Measurements from ENCODE around the gene IFNL1. TPM values are rescaled to one million over a fixed set of nuclear protein-coding genes. Genes with fewer than 3 reads are reported as not detected.

The IFNL1 gene
- total RNA-seq, 1 donor from 2014 or later, result not detected

- H3K27me3 Mint-ChIP-seq, result peaks cover 42% of the 10 kb centered on the region
Measured at GRCh38 chr19:39282021-39282420, 14.2 kb upstream of the IFNL1 start.

GRCh38 chr19:39284032-39284431, 12.2 kb upstream of the IFNL1 start:
- no peak for TF ChIP-seq CTCF (IDR thresholded peaks at IDR 0.05; ENCODE audit: unreplicated experiment)
- H3K27me3 Mint-ChIP-seq, result peaks cover 47% of the 10 kb centered on the region

More at GRCh38 chr19:39282021-39282420, 14.2 kb upstream of the IFNL1 start:
- TF ChIP-seq CTCF (IDR thresholded peaks at IDR 0.05; ENCODE audit: unreplicated experiment), result no peak
- no peaks in the 10 kb centered on the region for H3K36me3 Mint-ChIP-seq (ENCODE audit: insufficient read depth)
- DNase-seq (ENCODE audit: low spot score, unreplicated experiment), result no peak
- H3K9me3 Mint-ChIP-seq (ENCODE audit: low read depth), result peaks cover 15% of the 10 kb centered on the region
- H3K4me3 Mint-ChIP-seq (ENCODE audit: low read depth), result no peak overlapping the region
- no peak overlapping the region for H3K27ac Mint-ChIP-seq
- no peaks in the 10 kb centered on the region for H3K4me1 Mint-ChIP-seq (ENCODE audit: low read depth)

GRCh38 chr19:39293394-39293793, 2.8 kb upstream of the IFNL1 start:
- no peak for TF ChIP-seq CTCF (IDR thresholded peaks at IDR 0.05; ENCODE audit: unreplicated experiment)
- Mint-ChIP-seq H3K9me3 (ENCODE audit: low read depth) (no peaks in the 10 kb centered on the region), H3K36me3 (ENCODE audit: insufficient read depth) (no peaks in the 10 kb centered on the region), H3K4me3 (ENCODE audit: low read depth) (no peak overlapping the region), H3K4me1 (ENCODE audit: low read depth) (peaks cover 2% of the 10 kb centered on the region), H3K27ac (no peak overlapping the region), H3K27me3 (peaks cover 52% of the 10 kb centered on the region)
- DNase-seq (ENCODE audit: low spot score, unreplicated experiment), result no peak

More at GRCh38 chr19:39284032-39284431, 12.2 kb upstream of the IFNL1 start:
- Mint-ChIP-seq H3K27ac (no peak overlapping the region), H3K4me1 (ENCODE audit: low read depth) (no peaks in the 10 kb centered on the region), H3K9me3 (ENCODE audit: low read depth) (peaks cover 15% of the 10 kb centered on the region), H3K36me3 (ENCODE audit: insufficient read depth) (no peaks in the 10 kb centered on the region), H3K4me3 (ENCODE audit: low read depth) (no peak overlapping the region)
- no peak for DNase-seq (ENCODE audit: low spot score, unreplicated experiment)

GRCh38 chr19:39296906-39297305, 699 bp downstream of the IFNL1 start:
- Mint-ChIP-seq H3K27ac (no peak overlapping the region), H3K4me1 (ENCODE audit: low read depth) (peaks cover 2% of the 10 kb centered on the region), H3K36me3 (ENCODE audit: insufficient read depth) (no peaks in the 10 kb centered on the region), H3K9me3 (ENCODE audit: low read depth) (no peaks in the 10 kb centered on the region), H3K27me3 (peaks cover 32% of the 10 kb centered on the region), H3K4me3 (ENCODE audit: low read depth) (no peak overlapping the region)
- no peak for DNase-seq (ENCODE audit: low spot score, unreplicated experiment)
- TF ChIP-seq CTCF (IDR thresholded peaks at IDR 0.05; ENCODE audit: unreplicated experiment), result no peak

GRCh38 chr19:39297931-39298634, 1.9 kb downstream of the IFNL1 start:
- Mint-ChIP-seq H3K4me1 (ENCODE audit: low read depth) (peaks cover 5% of the 10 kb centered on the region), H3K4me3 (ENCODE audit: low read depth) (no peak overlapping the region), H3K27me3 (peaks cover 27% of the 10 kb centered on the region), H3K36me3 (ENCODE audit: insufficient read depth) (no peaks in the 10 kb centered on the region), H3K9me3 (ENCODE audit: low read depth) (no peaks in the 10 kb centered on the region), H3K27ac (no peak overlapping the region)
- DNase-seq (ENCODE audit: low spot score, unreplicated experiment), result no peak
- TF ChIP-seq CTCF (IDR thresholded peaks at IDR 0.05; ENCODE audit: unreplicated experiment), result no peak
